PC-9 (cell line): ENCODE results near the gene VWA3B. TPM values are rescaled to one million over a fixed set of nuclear protein-coding genes. Genes with fewer than 3 reads are reported as not detected.

Experiments used
- BruUV-seq: library from RNA; stranded (reverse); fragments of 400-500 nt; replicated peaks from 2 replicates; lab custom pipeline; 2021; lab: Mats Ljungman, UMichigan
- CTCF ChIA-PET: fragments of 300-600 bp; sonication (Branson Sonifier 250); formaldehyde crosslinking; loops from one replicate; lab custom pipeline; 2022; ENCODE audit warnings: antibody characterized with exemption; lab: Charles Lee
- POLR2A ChIA-PET: fragments of 300-600 bp; sonication (Branson Sonifier 250); formaldehyde crosslinking; loops from one replicate; lab custom pipeline; 2022; ENCODE audit warnings: antibody characterized with exemption; ENCODE audit not compliant: unreplicated experiment; lab: Charles Lee
- DNase-seq, 2 experiments: peaks; one replicate each; pipeline versions ENCODE4 v3.0.0 to v3.0.0-alpha.2; 2015 to 2022; ENCODE audit warnings: mixed read lengths in 1 of 2
- H2AFZ ChIP-seq: fragments of 200-600 bp; sonication (generic); 2 replicates; pipeline ENCODE4 v1.8.1; 2017; ENCODE audit warnings: antibody characterized with exemption
- H3F3A ChIP-seq: fragments of 200-600 bp; sonication (generic); 2 replicates; pipeline ENCODE4 v1.8.1; 2017; ENCODE audit warnings: antibody characterized with exemption, mild to moderate bottlenecking, low read depth; ENCODE audit not compliant: insufficient read depth
- H3K27ac ChIP-seq: fragments of 200-600 bp; sonication (generic); 2 replicates; pipeline ENCODE4 v1.6.1; 2016; ENCODE audit warnings: mixed run types
- H3K27me3 ChIP-seq: fragments of 200-600 bp; sonication (generic); 2 replicates; pipeline ENCODE4 v1.6.1; 2016; ENCODE audit warnings: low read depth, mixed run types; ENCODE audit not compliant: insufficient read depth
- H3K36me3 ChIP-seq: fragments of 200-600 bp; sonication (generic); 2 replicates; pipeline ENCODE4 v1.6.1; 2016; ENCODE audit warnings: low read depth, mixed run types
- H3K4me1 ChIP-seq: fragments of 200-600 bp; sonication (generic); replicated peaks from 2 replicates; pipeline ENCODE4 v1.6.1; 2016; ENCODE audit warnings: mixed run types; ENCODE audit not compliant: insufficient read depth
- H3K4me2 ChIP-seq: fragments of 200-600 bp; sonication (generic); 2 replicates; pipeline ENCODE4 v1.6.1; 2017; ENCODE audit warnings: mixed run types
- H3K4me3 ChIP-seq: fragments of 200-600 bp; sonication (generic); 2 replicates; pipeline ENCODE4 v1.6.1; 2016; ENCODE audit warnings: mixed run types
- H3K79me2 ChIP-seq: fragments of 200-600 bp; sonication (generic); 2 replicates; pipeline ENCODE4 v1.6.1; 2017; ENCODE audit warnings: low read depth, mixed run types
- H3K9me2 ChIP-seq: fragments of 200-600 bp; sonication (generic); 2 replicates; pipeline ENCODE4 v1.8.1; 2017; ENCODE audit warnings: mild to moderate bottlenecking; ENCODE audit not compliant: insufficient read depth
- H3K9me3 ChIP-seq: fragments of 200-600 bp; sonication (generic); 2 replicates; pipeline ENCODE4 v1.8.1; 2016; ENCODE audit warnings: low read depth; ENCODE audit not compliant: insufficient read depth
- H4K20me1 ChIP-seq: fragments of 200-600 bp; sonication (generic); 2 replicates; pipeline ENCODE4 v1.8.1; 2017; ENCODE audit not compliant: insufficient read depth
- EZH2 ChIP-seq: fragments of 200-600 bp; sonication (generic); IDR thresholded peaks from 2 replicates; pipeline ENCODE4 v1.8.0; 2017; ENCODE audit warnings: antibody characterized with exemption, low read depth
- intact Hi-C: fragments of 100-400 bp; cut with micrococcal nuclease; formaldehyde crosslinking; loops from one replicate; pipeline ENCODE4 v1.10.0; 2022; ENCODE audit not compliant: unreplicated experiment
- total RNA-seq: library from RNA; stranded (reverse); gene quantifications from 2 replicates; pipeline ENCODE4 v1.2.3, GENCODE V29; 2021
- TF ChIP-seq, protein P1 (sequence below): fragments of 200-600 bp; sonication (generic); conservative IDR thresholded peaks from 2 replicates; pipeline ENCODE4 v1.6.1; 2017; ENCODE audit warnings: mixed run types, antibody characterized with exemption, mild to moderate bottlenecking, moderate library complexity

The VWA3B gene
- total RNA-seq, 1 experiment from 2014 or later = not detected

- H3F3A ChIP-seq = peaks cover 9% of the 10 kb centered on the region; the same call in 1 of the 2 replicates
Measured at GRCh38 chr2:98177986-98178385, 91.0 kb downstream of the VWA3B start.

DNA sequence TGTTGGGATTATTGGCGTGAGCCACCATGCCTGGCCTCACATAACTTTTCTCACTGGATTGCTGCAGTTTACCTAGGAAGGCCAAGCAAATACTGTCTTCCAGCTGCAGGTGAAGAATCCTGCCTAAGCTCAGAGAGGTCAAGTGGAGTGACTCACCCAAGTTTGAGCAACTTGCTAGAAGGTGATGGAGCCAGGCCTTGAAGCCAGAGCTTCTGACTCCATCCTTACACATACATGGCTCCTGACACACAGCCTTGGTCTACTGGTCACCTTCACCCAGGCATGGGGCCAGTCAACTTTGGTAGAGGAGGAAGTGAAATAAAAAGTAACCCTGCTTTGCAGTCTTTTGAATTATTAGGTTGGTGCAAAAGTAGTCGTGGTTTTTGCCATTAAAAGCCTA, 93.5 kb downstream of the VWA3B start:
- Histone ChIP-seq H3K27ac (no peak overlapping the region), H3K36me3 (no peaks in the 10 kb centered on the region), H3K9me3 (no peaks in the 10 kb centered on the region), H3K79me2 (no peaks in the 10 kb centered on the region), H3F3A (peaks cover 9% of the 10 kb centered on the region; the same call in 1 of the 2 replicates), H3K4me1 (peaks cover 20% of the 10 kb centered on the region), H3K9me2 (no peaks in the 10 kb centered on the region), H4K20me1 (no peaks in the 10 kb centered on the region), H3K4me3 (no peak overlapping the region), H3K4me2 (0 out of 2 replicates have a peak overlapping the region, but pooled peaks have one; percentile 58), H2AFZ (no peak overlapping the region), H3K27me3 (0 out of 2 replicates have a peak, but pooled peaks cover 5% of the 10 kb centered on the region)
- peak in 1 of 2 experiments; percentile 55 for DNase-seq
- BruUV-seq = no TSS peak
- intact Hi-C loops = loop anchor here (10.0 kb wide), 1 partner anchor 204 kb away; no protein-coding TSS in a partner anchor
- ChIA-PET CTCF (no interaction called here), POLR2A (interaction anchor here (0.6 kb wide), 1 partner anchor 30 kb away, joined by 3 read pairs; no protein-coding TSS in a partner anchor)
- no peak for TF ChIP-seq EZH2
- TF ChIP-seq, protein P1, sequence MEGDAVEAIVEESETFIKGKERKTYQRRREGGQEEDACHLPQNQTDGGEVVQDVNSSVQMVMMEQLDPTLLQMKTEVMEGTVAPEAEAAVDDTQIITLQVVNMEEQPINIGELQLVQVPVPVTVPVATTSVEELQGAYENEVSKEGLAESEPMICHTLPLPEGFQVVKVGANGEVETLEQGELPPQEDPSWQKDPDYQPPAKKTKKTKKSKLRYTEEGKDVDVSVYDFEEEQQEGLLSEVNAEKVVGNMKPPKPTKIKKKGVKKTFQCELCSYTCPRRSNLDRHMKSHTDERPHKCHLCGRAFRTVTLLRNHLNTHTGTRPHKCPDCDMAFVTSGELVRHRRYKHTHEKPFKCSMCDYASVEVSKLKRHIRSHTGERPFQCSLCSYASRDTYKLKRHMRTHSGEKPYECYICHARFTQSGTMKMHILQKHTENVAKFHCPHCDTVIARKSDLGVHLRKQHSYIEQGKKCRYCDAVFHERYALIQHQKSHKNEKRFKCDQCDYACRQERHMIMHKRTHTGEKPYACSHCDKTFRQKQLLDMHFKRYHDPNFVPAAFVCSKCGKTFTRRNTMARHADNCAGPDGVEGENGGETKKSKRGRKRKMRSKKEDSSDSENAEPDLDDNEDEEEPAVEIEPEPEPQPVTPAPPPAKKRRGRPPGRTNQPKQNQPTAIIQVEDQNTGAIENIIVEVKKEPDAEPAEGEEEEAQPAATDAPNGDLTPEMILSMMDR = no peak

More at GRCh38 chr2:98177986-98178385, 91.0 kb downstream of the VWA3B start:
- Histone ChIP-seq H2AFZ (no peak overlapping the region), H4K20me1 (no peaks in the 10 kb centered on the region), H3K9me2 (no peaks in the 10 kb centered on the region), H3K4me1 (peaks cover 20% of the 10 kb centered on the region), H3K79me2 (no peaks in the 10 kb centered on the region), H3K4me2 (no peak overlapping the region), H3K36me3 (no peaks in the 10 kb centered on the region), H3K27me3 (peaks cover 8% of the 10 kb centered on the region; the same call in 1 of the 2 replicates), H3K9me3 (no peaks in the 10 kb centered on the region), H3K4me3 (no peak overlapping the region), H3K27ac (no peak overlapping the region)
- intact Hi-C loops = no loop called here
- TF ChIP-seq, protein P1 = no peak
- no peak for TF ChIP-seq EZH2
- CTCF ChIA-PET = no interaction called here
- POLR2A ChIA-PET = no interaction called here
- no peak for DNase-seq
- BruUV-seq = no TSS peak

GRCh38 chr2:98181346-98181745, 94.4 kb downstream of the VWA3B start:
- H4K20me1 ChIP-seq = no peaks in the 10 kb centered on the region
- no peak for DNase-seq
- H3K4me2 ChIP-seq = no peak overlapping the region
- H3F3A ChIP-seq = peaks cover 9% of the 10 kb centered on the region; the same call in 1 of the 2 replicates
- H3K79me2 ChIP-seq = no peaks in the 10 kb centered on the region
- no peaks in the 10 kb centered on the region for H3K9me2 ChIP-seq
- no peaks in the 10 kb centered on the region for H3K36me3 ChIP-seq
- ChIA-PET CTCF (no interaction called here), POLR2A (interaction anchor here (0.6 kb wide), 1 partner anchor 31 kb away, joined by 3 read pairs; no protein-coding TSS in a partner anchor)
- no peak overlapping the region for H3K27ac ChIP-seq
- no TSS peak for BruUV-seq
- peaks cover 20% of the 10 kb centered on the region for H3K4me1 ChIP-seq
- intact Hi-C loops = loop anchor here (10.0 kb wide), 1 partner anchor 203 kb away; no protein-coding TSS in a partner anchor
- H2AFZ ChIP-seq = no peak overlapping the region
- TF ChIP-seq EZH2 = no peak
- TF ChIP-seq, protein P1 = no peak
- H3K27me3 ChIP-seq = no peaks in the 10 kb centered on the region
- no peaks in the 10 kb centered on the region for H3K9me3 ChIP-seq
- H3K4me3 ChIP-seq = no peak overlapping the region
